SIG-M5 treated with dmso at 0.1 percent for 504 hours (cell line): Measurements from ENCODE around the gene AGBL1.
A peak's percentile ranks its signal among the peaks of the same experiment; 100 is the strongest.

Source experiments
- DNase-seq: peaks from one replicate; lab custom pipeline; 2025; ENCODE audit not compliant: unreplicated experiment; lab: John Stamatoyannopoulos, UW

Gene AGBL1

GRCh38 chr15:86689006-86689405, 609.3 kb downstream of the AGBL1 start:
- no peak for DNase-seq

GRCh38 chr15:86690566-86690965, 610.9 kb downstream of the AGBL1 start:
- no peak for DNase-seq

GRCh38 chr15:86691091-86691663, 611.5 kb downstream of the AGBL1 start:
- DNase-seq, result no peak

GRCh38 chr15:86700864-86701610, 621.4 kb downstream of the AGBL1 start:
- no peak for DNase-seq

- DNase-seq, result no peak
Observed at GRCh38 chr15:86701611-86701963, 621.9 kb downstream of the AGBL1 start.

GRCh38 chr15:86706813-86707212, 627.1 kb downstream of the AGBL1 start:
- DNase-seq, result no peak

GRCh38 chr15:86711476-86711875, 631.8 kb downstream of the AGBL1 start:
- DNase-seq, result no peak

- no peak for DNase-seq
Observed at GRCh38 chr15:86714241-86714640, 634.6 kb downstream of the AGBL1 start.

GRCh38 chr15:86725628-86726027, 646.0 kb downstream of the AGBL1 start:
- DNase-seq, result no peak

- DNase-seq, result no peak
Observed at GRCh38 chr15:86735247-86736040, 655.8 kb downstream of the AGBL1 start.

- no peak for DNase-seq
Observed at GRCh38 chr15:86741917-86742316, 662.2 kb downstream of the AGBL1 start.

GRCh38 chr15:86743283-86743903, 663.7 kb downstream of the AGBL1 start:
- peak; percentile 30 for DNase-seq

GRCh38 chr15:86744198-86744780, 664.6 kb downstream of the AGBL1 start:
- no peak for DNase-seq

GRCh38 chr15:86751116-86751515, 671.4 kb downstream of the AGBL1 start:
- no peak for DNase-seq

GRCh38 chr15:86754846-86755245, 675.2 kb downstream of the AGBL1 start:
- no peak for DNase-seq

- no peak for DNase-seq
Observed at GRCh38 chr15:86756688-86757087, 677.0 kb downstream of the AGBL1 start.

GRCh38 chr15:86759800-86760523, 680.3 kb downstream of the AGBL1 start:
- no peak for DNase-seq

- DNase-seq, result no peak
Observed at GRCh38 chr15:86762874-86763273, 683.2 kb downstream of the AGBL1 start.

GRCh38 chr15:86764021-86764420, 684.4 kb downstream of the AGBL1 start:
- no peak for DNase-seq

- DNase-seq, result no peak
Observed at GRCh38 chr15:86765281-86765680, 685.6 kb downstream of the AGBL1 start.
